Heart right ventricle (tissue), 16 donors: ENCODE results near the gene G2E3. TPM values are rescaled to one million over a fixed set of nuclear protein-coding genes. Genes with fewer than 3 reads are reported as not detected.

Experiments
- ATAC-seq, 8 donors: fragments of 200-7000 bp; cut with Tn5 transposase; one replicate each; pipeline ENCODE4 v1.9.1; 2020; ENCODE audit warnings: mild to moderate bottlenecking in 8 of 8, moderate library complexity in 8 of 8, moderate number of reproducible peaks in 1 of 8
- DNase-seq, 2 donors: peaks; one replicate each; pipeline ENCODE4 v3.0.0-alpha.2; 2020
- H3K27ac ChIP-seq, 10 donors: fragments of 200-600 bp; sonication (generic) in 2 of 10; one replicate each; pipeline versions ENCODE4 v1.5.0 to v1.8.0; 2020 to 2022; ENCODE audit warnings: mild to moderate bottlenecking in 3 of 10
- H3K27me3 ChIP-seq, 7 donors: fragments of 200-600 bp; one replicate each; pipeline ENCODE4 v1.8.0; 2021 to 2022; ENCODE audit warnings: mild to moderate bottlenecking in 2 of 7
- H3K36me3 ChIP-seq, 9 donors: fragments of 200-600 bp; sonication (generic) in 1 of 9; one replicate each; pipeline versions ENCODE4 v1.5.0 to v1.8.0; 2020 to 2022; ENCODE audit warnings: mild to moderate bottlenecking in 2 of 9
- H3K4me1 ChIP-seq, 9 donors: fragments of 200-600 bp; sonication (generic) in 1 of 9; one replicate each; pipeline versions ENCODE4 v1.5.0 to v1.8.0; 2020 to 2022; ENCODE audit warnings: mild to moderate bottlenecking in 4 of 9
- H3K4me3 ChIP-seq, 10 donors: fragments of 200-600 bp; sonication (generic) in 2 of 10; one replicate each; pipeline versions ENCODE4 v1.5.0 to v1.8.0; 2020 to 2022; ENCODE audit warnings: mild to moderate bottlenecking in 7 of 10, moderate library complexity in 2 of 10
- H3K9me3 ChIP-seq, 11 donors: fragments of 200-600 bp in 10 of 11; sonication (generic) in 2 of 11; one replicate each; pipeline versions ENCODE4 v1.5.0 to v1.8.0; 2013 to 2022; ENCODE audit warnings: mild to moderate bottlenecking in 2 of 11, control low read depth in 1 of 11, moderate library complexity in 1 of 11
- intact Hi-C, 10 donors: fragments of 100-400 bp; cut with DNase I; formaldehyde crosslinking; loops; one replicate each; pipeline versions ENCODE4 v1.11.1 to v1.14.2; 2022
- polyA plus RNA-seq, 2 donors: library from polyadenylated mRNA; stranded (reverse); fragments of 200-250 nt; gene quantifications; one replicate each; pipeline ENCODE4 v1.2.3, GENCODE V29; 2013
- total RNA-seq, 10 donors: library from RNA; stranded (reverse); fragmentation: NEBNext Ultra II Directional in 3 of 10; extraction: Animal tissue kit (Norgen Biotek cat#: 25700) in 3 of 10; gene quantifications; one replicate each; pipeline versions ENCODE4 v1.2.1 to v1.2.4, GENCODE V29; 2021 to 2023
- TF ChIP-seq, protein P1 (sequence below), 9 donors: fragments of 200-600 bp; sonication (generic) in 2 of 9; IDR thresholded peaks; one replicate each; pipeline versions ENCODE4 v1.5.0 to v1.8.0; 2021 to 2022; ENCODE audit warnings: antibody characterized with exemption in 9 of 9, mild to moderate bottlenecking in 5 of 9, moderate library complexity in 1 of 9
- donor health status: Arrhythmogenic right ventricular cardiomyopathy.
- donor health status: ischemic (EF 13 %, LVEDD 7.1; RV severe dilation, severe dysfunction).
- donor health status: healthy with polysubstance abuse.
- donor health status: DM: no; HTN: yes; CAD: no.
- donor health status: DM: no; HTN: no; CAD: no.
- donor health status: ischemic (EF 25% LVEDD 6.9; RV normal size, moderate dysfunction).
- donor health status: ischemic (EF 25% LVEDD 5.7; RV mildly dilated, moderate dysfunction).
- donor health status: healthy.
- donor health status: DM: yes; HTN: yes; CAD: no.
- donor health status: Ischemic cardiomyopathy.
- donor health status: ischemic (EF 35%, LVEDD 5.7; RV mildly dilated, moderate dysfunction).
- donor health status: nonischemic (EF 11% LVEDD 7.7; RV severe dilation, severe dysfunction).
- donor health status: DM: yes; HTN: yes; CAD: no.
- donor health status: PGD.
- donor health status: ischemic (EF 29% LVEDD 5.4; RV normal size, mild dysfunction).
- donor health status: nonischemic (EF 23%, LVEDD 6.1; RV moderate dilation, normal function).

The G2E3 gene
- total and polyA plus RNA-seq, 12 donors = 2.6 to 11.0 (median 8.5) TPM

DNA sequence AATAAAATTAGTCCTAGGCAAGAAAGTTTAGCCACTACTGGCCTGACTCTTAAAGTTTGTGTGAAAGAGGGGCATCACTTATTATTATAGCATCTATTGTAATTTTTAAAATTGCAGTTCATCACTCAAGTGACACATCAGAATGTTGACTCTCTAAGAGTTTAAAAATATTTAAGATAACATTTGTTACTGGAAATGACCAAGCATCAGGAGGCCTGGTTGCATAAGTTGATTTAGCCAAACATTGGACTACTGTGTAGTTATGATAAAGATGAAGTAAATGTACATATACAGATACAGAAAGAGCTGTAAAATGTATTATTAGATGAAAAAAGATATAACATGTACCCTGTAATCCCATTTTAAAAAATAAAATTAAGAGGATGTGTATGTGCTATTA is 110.6 kb downstream of the G2E3 start:
- no peaks in the 10 kb centered on the region for H3K9me3 ChIP-seq
- H3K36me3 ChIP-seq = peaks cover 0 to 52% (median 8%) of the 10 kb centered on the region in 9 donors
- H3K4me3 ChIP-seq = no peak overlapping the region
- H3K27ac ChIP-seq = no peak overlapping the region
- no peaks in the 10 kb centered on the region for H3K27me3 ChIP-seq
- TF ChIP-seq, protein P1, sequence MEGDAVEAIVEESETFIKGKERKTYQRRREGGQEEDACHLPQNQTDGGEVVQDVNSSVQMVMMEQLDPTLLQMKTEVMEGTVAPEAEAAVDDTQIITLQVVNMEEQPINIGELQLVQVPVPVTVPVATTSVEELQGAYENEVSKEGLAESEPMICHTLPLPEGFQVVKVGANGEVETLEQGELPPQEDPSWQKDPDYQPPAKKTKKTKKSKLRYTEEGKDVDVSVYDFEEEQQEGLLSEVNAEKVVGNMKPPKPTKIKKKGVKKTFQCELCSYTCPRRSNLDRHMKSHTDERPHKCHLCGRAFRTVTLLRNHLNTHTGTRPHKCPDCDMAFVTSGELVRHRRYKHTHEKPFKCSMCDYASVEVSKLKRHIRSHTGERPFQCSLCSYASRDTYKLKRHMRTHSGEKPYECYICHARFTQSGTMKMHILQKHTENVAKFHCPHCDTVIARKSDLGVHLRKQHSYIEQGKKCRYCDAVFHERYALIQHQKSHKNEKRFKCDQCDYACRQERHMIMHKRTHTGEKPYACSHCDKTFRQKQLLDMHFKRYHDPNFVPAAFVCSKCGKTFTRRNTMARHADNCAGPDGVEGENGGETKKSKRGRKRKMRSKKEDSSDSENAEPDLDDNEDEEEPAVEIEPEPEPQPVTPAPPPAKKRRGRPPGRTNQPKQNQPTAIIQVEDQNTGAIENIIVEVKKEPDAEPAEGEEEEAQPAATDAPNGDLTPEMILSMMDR (IDR thresholded peaks at IDR 0.05) = no peak
- ATAC-seq (peak in 1 of 8 donors; percentile 51), DNase-seq (no peak)
- H3K4me1 ChIP-seq = peaks cover 0 to 20% (median 0%) of the 10 kb centered on the region in 9 donors
- intact Hi-C loops = no loop called here

Other genes starting within 250 kb of the G2E3 start
- gene SCFD1, start 63.2 kb downstream of the G2E3 start, total RNA-seq = 10 to 100 TPM; 40.1 to 59.9 (median 47.1) TPM
- 10 to 100 TPM; 40.2 to 98.6 TPM for gene SCFD1, start 63.2 kb downstream of the G2E3 start, polyA plus RNA-seq